Spleen (tissue), 11 donors: Measurements from ENCODE around the gene CST9L. TPM values are rescaled to one million over a fixed set of nuclear protein-coding genes. Genes with fewer than 3 reads are reported as not detected.

Experiments used
- DNase-seq: peaks from one replicate; pipeline ENCODE4 v3.0.0-alpha.2; 2020
- H3K27ac ChIP-seq, 8 donors: fragments of 200-600 bp; sonication (generic) in 7 of 8; 1 replicate in 4 of 8; 2 replicates in 4 of 8; pipeline versions ENCODE4 v1.5.0 to v1.8.0; 2016 to 2021; ENCODE audit warnings: inconsistent platforms in 4 of 8, mild to moderate bottlenecking in 4 of 8, moderate library complexity in 1 of 8
- H3K27me3 ChIP-seq, 7 donors: fragments of 200-600 bp; sonication (generic) in 6 of 7; replicated peaks in 1 of 7; 1 replicate in 4 of 7; 2 replicates in 3 of 7; pipeline versions ENCODE4 v1.5.0 to v1.8.0; 2016 to 2021; ENCODE audit warnings: inconsistent platforms in 3 of 7, mild to moderate bottlenecking in 1 of 7
- H3K36me3 ChIP-seq, 6 donors: fragments of 200-600 bp; sonication (generic) in 5 of 6; 1 replicate in 4 of 6; 2 replicates in 2 of 6; pipeline versions ENCODE4 v1.5.0 to v1.8.0; 2016 to 2021; ENCODE audit warnings: inconsistent platforms in 2 of 6
- H3K4me1 ChIP-seq, 6 donors: fragments of 200-600 bp; sonication (generic) in 5 of 6; 1 replicate in 3 of 6; 2 replicates in 3 of 6; pipeline versions ENCODE4 v1.5.0 to v1.8.0; 2016 to 2021; ENCODE audit warnings: inconsistent platforms in 3 of 6
- H3K4me3 ChIP-seq, 8 donors: fragments of 200-600 bp; sonication (generic) in 7 of 8; 1 replicate in 4 of 8; 2 replicates in 4 of 8; pipeline versions ENCODE4 v1.5.0 to v1.8.0; 2016 to 2021; ENCODE audit warnings: inconsistent platforms in 4 of 8, mild to moderate bottlenecking in 4 of 8, moderate library complexity in 2 of 8
- H3K9me3 ChIP-seq, 8 donors: fragments of 200-600 bp; sonication (generic) in 7 of 8; 1 replicate in 4 of 8; 2 replicates in 4 of 8; pipeline versions ENCODE4 v1.5.0 to v1.8.0; 2016 to 2021; ENCODE audit warnings: inconsistent platforms in 4 of 8
- CTCF ChIP-seq, 11 experiments: fragments of 200-600 bp in 7 of 11; fragments of 450-650 bp in 4 of 11; sonication (generic) in 4 of 11; IDR thresholded peaks in 8 of 11; conservative IDR thresholded peaks in 3 of 11; 1 replicate in 7 of 11; 2 replicates in 4 of 11; pipeline versions ENCODE4 v1.4.0 to v1.8.0; 2016 to 2021; ENCODE audit warnings: antibody characterized with exemption in 11 of 11, inconsistent platforms in 4 of 11, mild to moderate bottlenecking in 1 of 11
- POLR2A ChIP-seq, 3 donors: fragments of 450-650 bp; IDR thresholded peaks; one replicate each; pipeline ENCODE4 v1.5.1; 2017; ENCODE audit warnings: antibody characterized with exemption in 3 of 3, mild to moderate bottlenecking in 1 of 3
- POLR2AphosphoS5 ChIP-seq, 3 donors: sonication (generic); formaldehyde crosslinking; IDR thresholded peaks; one replicate each; pipeline ENCODE4 v1.5.1; 2017; ENCODE audit warnings: antibody characterized with exemption in 3 of 3
- WGBS, 5 donors: extraction: QIAGEN DNeasy Blood & Tissue Kit in 3 of 5; methylation state at CpG; one replicate each; pipeline versions ENCODE4 v1.1.5 to v1.1.7; 2013 to 2018; 5-methylcytosine and 5-hydroxymethylcytosine counted together
- intact Hi-C: fragments of 100-400 bp; cut with DNase I; formaldehyde crosslinking; loops from one replicate; pipeline ENCODE4 v1.15.0; 2023; ENCODE audit warnings: low total_unique reads
- polyA plus RNA-seq, 3 donors: library from polyadenylated mRNA; stranded (reverse); fragments of 200-250 nt; gene quantifications; one replicate each; pipeline ENCODE4 v1.2.1, GENCODE V29; 2013
- total RNA-seq, 7 donors: library from RNA; depleted of rRNA in 3 of 7; stranded (reverse); fragments of >200 nt in 3 of 7; fragmentation: NEBNext Ultra II Directional in 4 of 7; extraction: Animal tissue kit (Norgen Biotek cat#: 25700) in 4 of 7; gene quantifications; one replicate each; pipeline versions ENCODE4 v1.1.0 to v1.2.1, GENCODE V29; 2016 to 2021
- donor health status: healthy with polysubstance abuse.
- donor health status: DM: no; HTN: no; CAD: no; lungs with moderate emphysema.
- donor health status: DM: no; HTN: no; CAD: no.
- donor health status: Bipolar disorder and iron deficiency.
- donor health status: healthy.
- donor health status: DM: no; HTN: no; CAD: no.
- donor health status: DM: yes; HTN: yes; CAD: no.

CST9L gene
- total and polyA plus RNA-seq, 10 donors = not detected

- peaks cover 0 to 41% (median 0%) of the 10 kb centered on the region in 7 donors for H3K27me3 ChIP-seq
- H3K9me3 ChIP-seq = no peaks in the 10 kb centered on the region
- H3K36me3 ChIP-seq = no peaks in the 10 kb centered on the region
- H3K27ac ChIP-seq = no peak overlapping the region
- no peak for DNase-seq
- H3K4me3 ChIP-seq = no peak overlapping the region
- TF ChIP-seq POLR2A (IDR thresholded peaks at IDR 0.05) = no peak
- no peak for TF ChIP-seq POLR2AphosphoS5 (IDR thresholded peaks at IDR 0.05)
- TF ChIP-seq CTCF (IDR thresholded peaks at IDR 0.05 in 8 of 11, conservative IDR thresholded peaks at IDR 0.05 in 3 of 11) = no peak
- WGBS, 5 donors = 69 to 87% (median 80%) methylated on average over 13 of the region's 13 CpGs
- intact Hi-C loops = no loop called here
- H3K4me1 ChIP-seq = no peaks in the 10 kb centered on the region
These were observed 18.6 kb upstream of the CST9L start for GRCh38 chr20:23586735-23587525.

GRCh38 chr20:23585808-23586734, 17.8 kb upstream of the CST9L start:
- H3K4me3 ChIP-seq = no peak overlapping the region
- peaks cover 0 to 49% (median 0%) of the 10 kb centered on the region in 7 donors for H3K27me3 ChIP-seq
- 58 to 80% (median 78%) methylated on average over 4 to 5 of the region's 5 CpGs for WGBS, 5 donors
- H3K27ac ChIP-seq = no peak overlapping the region
- no peak for TF ChIP-seq CTCF (IDR thresholded peaks at IDR 0.05 in 8 of 11, conservative IDR thresholded peaks at IDR 0.05 in 3 of 11)
- no peak for TF ChIP-seq POLR2AphosphoS5 (IDR thresholded peaks at IDR 0.05)
- DNase-seq = no peak
- no peaks in the 10 kb centered on the region for H3K36me3 ChIP-seq
- no peaks in the 10 kb centered on the region for H3K9me3 ChIP-seq
- H3K4me1 ChIP-seq = no peaks in the 10 kb centered on the region
- intact Hi-C loops = no loop called here

GRCh38 chr20:23585449-23585807, 17.1 kb upstream of the CST9L start:
- intact Hi-C loops = no loop called here
- 65 to 84% (median 70%) methylated on average over 4 to 5 of the region's 5 CpGs for WGBS, 5 donors
- Histone ChIP-seq H3K9me3 (no peaks in the 10 kb centered on the region), H3K4me3 (no peak overlapping the region), H3K27ac (no peak overlapping the region), H3K36me3 (no peaks in the 10 kb centered on the region), H3K4me1 (no peaks in the 10 kb centered on the region), H3K27me3 (peaks cover 0 to 50% (median 0%) of the 10 kb centered on the region in 7 donors)
- DNase-seq = no peak
- no peak for TF ChIP-seq POLR2A (IDR thresholded peaks at IDR 0.05)
- TF ChIP-seq CTCF (IDR thresholded peaks at IDR 0.05 in 8 of 11, conservative IDR thresholded peaks at IDR 0.05 in 3 of 11) = no peak
- TF ChIP-seq POLR2AphosphoS5 (IDR thresholded peaks at IDR 0.05) = no peak
